NCI-H460 (cell line): ENCODE measurements around the gene POMP. TPM values are rescaled to one million over a fixed set of nuclear protein-coding genes. Genes with fewer than 3 reads are reported as not detected.

Source experiments
- DNase-seq: peaks from one replicate; pipeline ENCODE4 v3.0.0-alpha.2; 2016; ENCODE audit warnings: low read depth; ENCODE audit errors: extremely low read depth
- polyA plus RNA-seq: library from polyadenylated mRNA; depleted of rRNA; stranded (reverse); fragments of >200 nt; gene quantifications from 2 replicates; pipeline ENCODE4 v1.2.3, GENCODE V29; 2014; cell fraction: nucleus; rRNA removed
- total RNA-seq: library from RNA; depleted of rRNA; stranded (reverse); fragments of >200 nt; shearing (Covaris generic); gene quantifications from 2 replicates; pipeline ENCODE4 v1.2.3, GENCODE V29; 2014; rRNA removed

The POMP gene, protein sequence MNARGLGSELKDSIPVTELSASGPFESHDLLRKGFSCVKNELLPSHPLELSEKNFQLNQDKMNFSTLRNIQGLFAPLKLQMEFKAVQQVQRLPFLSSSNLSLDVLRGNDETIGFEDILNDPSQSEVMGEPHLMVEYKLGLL
- 112 and 120 TPM in 2 replicates for total RNA-seq
- polyA plus RNA-seq, result 41.3 and 58.2 TPM in 2 replicates

DNA sequence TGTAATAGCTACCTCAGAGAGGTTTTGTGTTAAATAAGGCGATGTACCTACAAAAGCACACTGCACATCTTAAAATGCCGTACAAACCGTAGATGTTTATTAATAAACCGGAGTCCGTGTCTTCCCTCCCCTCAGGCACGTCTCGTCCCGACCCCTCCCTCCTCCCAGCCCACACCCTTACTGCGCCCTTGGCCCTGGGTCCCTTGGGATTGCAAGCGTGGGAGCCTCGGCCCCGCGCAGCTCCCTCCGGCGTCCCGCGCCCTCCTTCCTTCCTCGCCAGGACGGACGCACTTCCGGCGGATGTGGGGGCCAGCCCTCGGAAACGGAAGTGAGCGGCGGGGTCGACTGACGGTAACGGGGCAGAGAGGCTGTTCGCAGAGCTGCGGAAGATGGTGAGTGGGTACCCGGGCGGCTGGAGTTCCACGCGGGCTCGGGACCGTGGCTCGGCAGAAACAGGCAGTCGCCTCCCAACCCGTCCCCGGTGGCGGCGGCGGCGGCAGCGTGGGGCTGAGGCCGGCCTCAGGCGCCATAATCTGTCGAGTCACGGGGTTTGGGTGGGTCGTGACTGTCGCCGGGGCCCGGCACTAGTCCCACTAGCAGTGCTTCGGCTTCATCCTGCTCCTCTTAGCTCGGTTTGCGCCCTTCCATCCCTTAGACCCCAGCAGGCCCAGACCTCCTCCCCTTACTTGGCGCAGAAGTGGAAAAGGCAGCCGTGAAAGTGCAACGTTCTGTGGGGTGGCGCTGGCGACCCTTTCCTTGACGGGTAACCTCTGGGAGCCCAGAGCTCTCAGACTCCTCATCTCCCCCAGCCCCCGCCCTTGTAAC is at the start of gene POMP:
Gene POMP, plus strand, starts transcription at position 335 of the 825 bp plus-strand sequence. Its CDS starts 55 bp downstream, at position 390.
- DNase-seq, result peak; percentile 93

DNA sequence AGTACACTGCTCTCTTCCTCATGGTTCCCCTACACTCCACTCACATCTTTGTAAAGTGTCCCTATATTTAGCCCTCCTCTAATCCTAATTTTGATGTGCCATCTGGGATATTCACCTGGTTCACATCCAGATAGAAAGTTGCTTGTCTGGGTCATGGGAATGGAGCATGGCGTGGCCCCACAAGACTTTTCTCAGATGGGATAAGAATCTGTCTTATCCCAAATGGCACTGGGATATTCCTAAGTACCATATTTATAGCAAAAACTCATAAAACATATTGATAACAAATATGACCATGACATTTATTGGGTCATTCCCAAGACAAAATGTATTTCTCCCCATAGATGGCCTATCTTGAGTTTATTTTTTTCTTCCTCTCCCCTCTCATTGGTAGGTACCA is 49.5 kb upstream of the POMP start:
- no peak for DNase-seq

DNA sequence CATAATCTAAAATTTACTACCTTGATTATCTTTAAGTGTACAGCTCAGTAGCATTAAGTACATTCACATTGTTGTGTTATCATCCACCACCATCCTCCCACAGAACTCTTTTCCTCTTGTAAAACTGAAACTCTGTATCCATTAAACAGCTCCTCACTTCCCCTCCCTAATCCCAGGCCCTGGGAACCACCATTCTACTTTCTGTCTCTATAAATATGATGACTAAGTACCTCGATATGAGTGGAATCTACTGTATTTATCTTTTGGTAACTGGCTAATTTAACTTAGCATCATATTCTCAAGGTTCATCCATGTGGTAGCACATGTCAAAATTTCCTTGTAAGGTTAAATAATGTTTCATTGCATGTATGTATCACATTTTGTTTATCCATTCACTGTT is 49.0 kb upstream of the POMP start:
- no peak for DNase-seq

DNA sequence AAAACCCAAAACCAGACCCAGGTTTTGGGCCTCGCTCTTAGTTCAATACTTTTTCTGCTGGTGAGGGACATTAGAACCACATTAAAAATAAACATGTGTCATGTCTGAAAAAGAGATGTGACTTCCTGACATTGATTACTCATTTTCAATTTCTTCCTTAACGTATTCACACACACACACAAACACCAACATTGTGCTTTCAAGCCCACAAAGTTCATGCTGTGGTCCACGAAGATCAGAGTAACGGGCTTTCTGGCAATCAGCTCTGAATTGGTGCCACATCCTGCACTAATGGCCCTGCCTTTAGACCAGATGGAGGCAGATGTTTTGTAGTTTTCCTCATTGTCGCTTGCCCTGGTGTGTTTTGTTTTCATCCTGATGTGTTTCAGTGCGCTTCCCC is 47.9 kb upstream of the POMP start:
- no peak for DNase-seq

DNA sequence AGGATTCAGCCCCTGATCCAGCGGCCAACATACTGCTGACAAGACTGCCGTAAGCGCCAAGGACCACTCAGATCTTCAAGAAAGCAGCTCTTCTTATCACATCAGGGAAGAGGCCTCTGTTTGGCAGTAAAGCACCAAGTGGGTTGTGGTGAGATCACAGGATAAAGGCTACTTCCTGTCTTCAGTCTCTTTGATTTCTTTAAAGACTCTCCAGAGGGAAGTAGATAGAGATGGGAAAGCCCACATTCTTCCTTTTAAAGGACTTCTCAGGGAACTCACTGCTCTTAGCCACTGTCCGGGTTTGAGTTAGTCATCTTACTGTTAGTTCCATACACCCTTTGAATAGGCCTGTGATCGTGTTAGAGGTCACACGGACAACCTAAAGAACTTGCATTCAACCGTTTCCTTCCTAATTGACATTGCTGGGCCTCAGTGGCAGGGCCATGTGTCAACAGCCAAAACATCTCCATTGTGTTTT is 47.2 kb upstream of the POMP start:
- DNase-seq, result no peak

DNA sequence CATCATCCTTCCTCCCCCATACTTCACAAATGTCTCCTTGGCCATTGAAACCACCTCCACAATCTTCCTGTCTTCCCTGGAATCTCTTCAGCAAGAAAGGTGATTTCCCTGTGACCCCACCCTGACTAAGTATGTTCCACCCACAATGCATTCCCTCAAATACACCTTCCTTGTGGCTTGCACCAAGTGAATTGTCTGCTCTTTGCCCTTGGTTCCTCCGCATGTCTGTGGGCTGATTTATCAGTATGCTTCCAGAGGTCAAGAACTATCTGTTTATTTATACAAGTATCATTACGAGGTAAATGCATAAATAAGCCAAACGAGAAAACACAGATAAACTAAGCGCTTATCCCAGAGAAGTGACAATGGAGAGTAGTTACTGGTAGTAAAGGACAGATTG is 45.4 kb upstream of the POMP start:
- no peak for DNase-seq

DNA sequence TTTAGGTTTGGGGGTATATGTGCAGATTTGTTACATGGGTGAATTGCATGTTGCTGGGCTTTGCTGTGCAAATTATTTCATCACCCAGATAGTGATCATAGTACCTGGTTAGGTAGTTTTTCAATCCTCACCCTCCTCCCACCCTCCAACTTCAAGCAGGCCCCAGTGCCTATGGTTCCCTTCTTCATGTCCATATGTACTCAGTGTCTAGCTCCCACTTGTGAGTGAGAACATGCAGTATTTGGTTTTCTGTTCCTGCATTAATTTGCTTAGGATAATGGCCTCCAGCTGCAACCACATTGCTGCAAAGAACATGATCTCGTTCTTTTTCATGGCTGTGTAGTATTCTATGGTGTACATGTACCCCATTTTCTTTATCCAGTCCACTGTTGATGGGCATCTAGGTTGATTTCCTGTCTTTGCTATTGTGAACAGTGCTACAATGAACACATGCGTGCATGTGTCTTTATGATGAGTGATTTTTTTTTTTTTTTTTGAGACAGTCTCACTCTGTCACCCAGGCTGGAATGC is 42.9 kb upstream of the POMP start:
- DNase-seq, result no peak

DNA sequence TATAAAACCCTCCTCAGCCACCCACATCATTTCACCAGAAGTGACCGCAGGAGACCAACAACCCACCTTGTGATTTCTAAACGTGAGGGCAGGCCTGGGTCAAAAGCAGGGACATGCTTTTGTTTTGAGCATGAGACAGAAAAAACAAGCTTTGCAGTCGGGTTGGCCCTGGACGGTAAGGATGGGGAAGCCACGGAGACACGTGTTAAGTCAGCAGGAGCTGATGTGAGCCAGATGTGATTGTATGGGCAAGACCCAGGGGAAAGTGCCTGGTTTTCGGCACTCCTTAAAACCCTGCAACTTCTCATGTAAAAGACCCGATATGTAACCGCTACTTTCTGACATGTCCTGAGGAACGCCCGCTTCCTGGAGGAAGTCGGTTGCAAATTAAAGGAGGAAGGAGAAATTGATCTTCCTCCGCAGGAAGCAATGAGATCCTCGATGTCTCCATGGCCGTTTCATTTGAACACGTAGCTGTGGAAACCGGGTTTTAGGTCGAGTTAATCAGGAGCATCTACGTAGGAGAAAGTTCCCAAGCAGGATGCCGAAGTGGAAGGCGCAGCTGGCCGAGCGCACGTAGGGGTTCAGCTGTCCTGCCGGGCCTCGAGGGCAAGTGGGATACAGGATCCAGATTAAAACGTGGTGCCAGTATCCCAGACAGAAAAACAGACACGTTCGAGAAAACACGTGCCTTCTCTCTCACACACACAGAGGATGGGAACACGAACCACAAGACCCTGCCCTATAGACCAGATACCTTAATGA is 40.5 kb upstream of the POMP start:
- DNase-seq, result no peak

DNA sequence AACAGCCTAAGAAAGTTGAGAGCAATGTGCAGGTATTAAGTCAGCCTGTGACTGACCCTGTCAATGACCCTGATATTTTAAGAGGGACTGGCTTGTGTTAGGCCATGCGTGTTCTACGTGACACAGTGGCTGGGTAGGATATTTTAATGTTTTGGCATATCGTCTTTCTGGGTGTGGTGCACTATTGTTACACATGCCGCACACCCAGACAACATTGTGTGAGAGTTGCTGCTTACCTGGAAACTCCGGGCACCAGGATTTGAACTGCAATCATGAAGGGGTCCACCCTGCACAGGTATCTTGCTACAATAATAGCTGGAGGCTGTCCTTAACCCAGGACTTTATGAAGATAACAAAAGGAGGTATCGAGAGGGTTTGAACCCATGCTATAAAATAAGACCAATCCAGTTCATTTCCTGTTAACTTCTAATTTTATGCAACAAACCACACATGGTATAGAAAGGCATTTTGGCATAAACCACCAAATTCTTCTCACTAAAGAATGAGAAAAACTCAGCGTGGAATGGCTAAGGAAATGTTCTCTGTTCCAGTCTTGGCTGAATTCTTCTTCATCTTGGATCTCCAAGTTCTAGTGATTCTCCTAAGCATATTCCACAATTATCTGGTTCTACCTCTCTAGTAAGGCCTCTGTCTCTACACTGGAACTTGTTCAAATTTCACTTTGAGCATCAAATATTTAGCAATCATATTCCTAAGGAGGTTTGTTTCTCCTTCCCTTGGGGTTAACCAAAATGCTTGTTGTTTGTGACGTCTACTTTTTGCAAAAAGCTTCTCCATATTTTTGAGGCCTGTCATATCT is 38.7 kb upstream of the POMP start:
- DNase-seq, result no peak

DNA sequence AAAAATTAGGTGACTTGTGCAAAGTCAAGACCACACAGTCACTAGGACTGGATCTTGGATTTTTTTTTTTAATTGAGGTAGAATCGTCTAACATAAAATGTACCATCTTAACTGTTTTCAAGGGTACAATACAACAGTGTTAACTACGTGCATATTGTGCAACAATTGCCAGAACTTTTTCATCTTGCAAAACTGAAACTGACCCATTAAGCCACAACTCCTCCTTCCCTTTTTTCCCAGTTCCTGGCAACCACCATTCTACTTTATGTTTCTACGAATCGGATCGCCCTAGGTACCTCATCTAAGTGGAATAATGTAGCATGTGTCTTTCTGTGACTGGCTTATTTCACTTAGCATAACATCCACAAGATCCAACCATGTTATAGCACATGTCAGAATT is 37.5 kb upstream of the POMP start:
- DNase-seq, result no peak

DNA sequence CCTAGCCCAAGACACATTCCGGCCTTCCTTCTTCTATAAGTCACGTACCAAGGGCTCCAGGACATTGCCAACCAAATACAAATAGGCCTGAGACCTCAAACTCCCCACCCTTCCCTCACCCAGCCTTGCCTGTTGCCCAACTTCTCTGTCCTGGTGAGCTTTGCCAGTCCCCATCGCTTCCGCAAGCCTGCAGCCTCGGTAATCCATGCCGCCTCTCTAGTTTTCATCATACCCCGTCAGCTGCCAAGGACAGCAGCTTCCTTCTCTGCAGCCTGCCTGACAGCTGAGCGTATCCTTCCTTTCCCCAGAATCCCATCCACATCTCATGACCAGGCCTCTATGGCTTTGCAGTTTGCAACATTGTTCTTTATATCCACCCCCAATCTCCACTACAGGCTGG is 36.6 kb upstream of the POMP start:
- no peak for DNase-seq

DNA sequence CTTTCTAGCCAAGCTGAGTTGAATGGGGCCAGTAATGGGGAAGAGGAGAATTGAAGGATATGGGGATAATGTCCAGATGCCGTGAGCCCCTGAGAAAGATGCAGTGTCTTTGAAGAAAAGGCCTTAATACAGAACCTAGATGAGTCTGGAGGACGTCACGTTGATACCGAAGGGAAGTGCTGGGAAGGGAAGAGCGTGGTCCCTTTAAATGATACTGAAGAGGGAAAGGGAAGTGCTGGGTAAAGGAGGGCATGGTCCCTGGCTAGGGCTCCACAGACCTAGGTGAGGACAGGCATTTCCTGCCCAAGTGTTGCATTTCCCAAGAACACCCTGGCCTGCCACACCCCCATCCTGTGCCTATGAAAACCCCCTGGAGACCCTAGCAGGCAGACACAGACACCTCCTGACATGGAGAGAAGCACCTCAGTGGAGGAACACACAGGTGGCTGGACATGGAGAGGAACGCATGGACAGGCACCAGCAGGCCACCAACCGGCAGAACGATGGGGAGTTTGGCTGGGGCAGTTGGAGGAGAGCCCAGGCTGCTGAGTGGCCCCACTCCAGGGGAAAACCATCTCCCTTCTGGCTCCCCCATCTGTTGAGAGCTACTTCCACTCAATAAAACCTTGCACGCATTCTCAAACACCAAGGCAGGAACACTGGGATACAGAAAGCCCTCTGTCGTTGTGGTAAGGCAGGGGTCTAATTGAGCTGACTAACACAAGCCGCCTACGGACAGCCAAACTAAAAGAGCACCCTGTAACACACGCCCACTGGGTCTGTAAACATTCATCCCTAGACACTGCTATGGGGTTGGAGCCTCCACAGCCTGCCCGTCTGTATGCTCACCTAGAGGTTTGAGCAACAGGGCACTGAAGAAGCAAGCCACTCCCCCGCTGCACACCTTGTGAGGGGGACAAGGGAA is 34.9 kb upstream of the POMP start:
- no peak for DNase-seq

DNA sequence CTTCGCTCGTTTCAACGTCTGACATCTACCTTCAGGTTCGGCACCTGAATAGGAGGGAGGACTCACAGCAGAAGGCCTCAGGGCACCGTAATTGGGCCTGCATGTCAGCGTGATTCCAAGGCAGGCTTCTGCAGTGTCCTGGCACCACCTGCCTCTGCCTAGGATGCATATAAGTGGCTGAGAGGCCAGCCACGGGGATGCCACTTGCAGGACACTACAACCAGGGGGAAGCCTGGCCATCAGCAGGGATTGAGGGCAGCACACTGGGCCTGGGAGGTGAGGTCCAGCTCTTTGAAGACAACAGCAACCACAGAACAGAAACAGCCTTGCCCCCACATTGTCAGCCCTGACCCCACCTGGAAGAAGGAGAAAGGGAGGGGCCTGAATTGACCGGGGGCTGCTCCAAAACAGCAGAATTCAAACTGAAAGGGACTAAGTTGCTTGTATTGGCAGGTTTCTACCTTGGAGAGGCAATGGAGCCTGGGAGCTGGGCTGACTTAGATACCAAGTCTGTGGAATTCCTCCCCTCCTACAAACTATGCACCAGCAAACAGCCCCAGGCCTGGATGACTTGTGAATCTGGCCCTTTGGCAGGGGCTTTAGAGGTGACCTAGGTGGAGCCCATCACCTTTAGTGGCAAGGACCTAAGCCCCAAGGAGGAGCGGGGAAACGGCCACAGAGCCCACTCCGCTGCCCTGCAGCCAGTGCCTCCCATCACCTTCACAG is 34.1 kb upstream of the POMP start:
- DNase-seq, result no peak

DNA sequence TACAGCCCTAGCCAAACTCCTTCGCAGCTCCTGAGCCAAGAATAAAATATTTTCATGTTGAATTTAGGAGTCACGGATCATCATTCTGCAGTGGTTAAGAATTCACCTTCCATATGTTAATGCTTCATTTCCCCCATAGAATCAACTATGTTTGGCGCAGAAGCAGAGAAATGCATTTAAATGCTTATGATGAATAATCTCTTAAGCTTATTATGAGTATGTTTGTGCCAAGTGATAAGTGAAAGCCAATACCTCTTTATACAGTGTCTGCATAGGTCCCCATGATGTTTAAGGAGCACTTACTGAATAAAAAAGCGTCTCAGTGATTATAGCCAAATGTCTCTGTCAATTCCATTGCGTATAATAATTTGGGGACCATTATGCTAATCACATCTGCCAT is 32.7 kb upstream of the POMP start:
- no peak for DNase-seq

DNA sequence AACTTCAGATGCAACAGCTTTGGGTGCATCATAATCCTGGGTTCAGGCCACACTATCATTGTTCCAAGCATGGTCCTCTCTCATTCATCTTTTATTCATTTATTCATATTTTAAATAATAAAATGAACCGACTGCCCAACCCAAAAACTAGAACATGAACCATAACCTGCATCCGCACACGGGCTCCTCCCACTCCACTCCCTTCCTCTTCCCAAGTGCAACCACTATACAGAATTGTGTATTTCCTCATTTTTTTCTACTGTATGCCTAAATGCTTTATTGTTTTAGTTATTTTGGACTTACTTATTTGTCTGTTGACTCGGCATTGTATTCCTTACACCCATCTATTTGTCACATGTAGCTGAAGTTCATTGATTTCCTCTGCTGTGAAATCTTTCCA is 30.7 kb upstream of the POMP start:
- no peak for DNase-seq

DNA sequence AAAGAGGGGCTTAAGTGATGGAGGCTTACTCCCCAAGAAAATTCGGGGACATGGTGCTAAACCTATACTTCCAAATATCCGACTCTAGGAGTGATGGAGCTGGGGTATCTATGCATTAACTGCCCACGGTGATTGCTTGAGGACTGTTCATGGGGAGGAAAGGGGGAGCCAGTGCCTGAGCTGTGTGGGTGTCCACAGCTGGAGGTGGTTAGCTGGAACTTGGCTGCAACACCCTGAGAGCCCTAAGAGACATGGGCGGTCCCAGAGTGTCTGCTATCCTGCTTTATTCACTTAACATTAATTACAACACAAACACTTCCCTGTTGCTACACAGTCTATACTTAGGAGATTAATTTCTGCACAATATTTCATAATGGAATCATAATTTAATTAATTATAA is 28.1 kb upstream of the POMP start:
- no peak for DNase-seq

DNA sequence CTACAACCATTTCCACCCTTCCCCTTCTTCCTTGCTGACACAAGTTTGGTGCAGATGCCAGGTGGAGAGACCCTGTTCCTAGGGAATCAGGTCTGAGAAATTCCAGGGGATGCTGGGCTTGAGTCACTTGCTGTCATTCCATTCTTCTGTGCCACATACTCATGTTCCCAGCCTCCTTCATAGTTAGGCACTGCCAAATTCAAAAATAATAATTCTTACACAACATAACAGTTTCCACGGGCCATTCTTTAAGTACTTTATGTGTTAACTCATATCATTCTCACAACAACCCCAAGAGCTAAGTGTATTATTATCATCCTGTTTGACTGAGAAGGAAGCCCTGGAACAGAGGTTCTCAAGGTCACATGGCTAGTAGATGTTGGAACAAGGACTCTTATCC is 27.1 kb upstream of the POMP start:
- DNase-seq, result no peak

DNA sequence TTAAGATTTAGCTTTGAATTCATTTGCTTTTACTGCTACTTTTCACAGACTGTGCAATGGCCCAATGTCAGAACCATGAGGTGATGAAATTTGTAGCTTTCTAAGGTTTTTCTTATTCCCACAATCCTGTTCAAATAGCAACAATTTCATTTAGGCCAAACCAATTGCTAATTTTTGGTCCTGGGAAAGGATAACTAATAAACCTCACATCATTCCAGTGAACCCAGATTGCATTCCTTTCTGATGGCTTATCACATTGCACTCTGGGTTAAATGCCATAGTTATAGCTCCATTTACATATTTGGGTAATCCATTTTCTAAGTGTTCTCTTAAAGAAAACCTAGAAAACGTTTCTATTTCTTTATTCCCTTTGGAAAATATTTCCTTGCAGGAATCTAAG is 22.9 kb upstream of the POMP start:
- no peak for DNase-seq
